IMR-90 (cell line): Measurements from ENCODE around the gene RPTOR. TPM values are rescaled to one million over a fixed set of nuclear protein-coding genes. Genes with fewer than 3 reads are reported as not detected.

Source experiments
- ATAC-seq: fragments of 200-7000 bp; cut with Tn5 transposase; 2 replicates; pipeline ENCODE4 v1.9.1; 2020; ENCODE audit warnings: low read depth, mild to moderate bottlenecking, moderate library complexity
- BruUV-seq: library from RNA; stranded (reverse); fragments of 400-500 nt; replicated peaks from 2 replicates; lab custom pipeline; 2021; lab: Mats Ljungman, UMichigan
- CTCF ChIA-PET: fragments of 300-600 bp; formaldehyde crosslinking; extraction: SDS; loops from one replicate; lab custom pipeline; 2021; ENCODE audit warnings: antibody characterized with exemption; lab: Yijun Ruan, JAX
- POLR2A ChIA-PET: fragments of 300-600 bp; sonication (Branson Sonifier 250); formaldehyde crosslinking; loops from one replicate; lab custom pipeline; 2022; ENCODE audit warnings: antibody characterized with exemption; ENCODE audit not compliant: unreplicated experiment; lab: Charles Lee
- DNase-seq: peaks from one replicate; pipeline ENCODE4 v3.0.0; 2013
- H2AFZ ChIP-seq: replicated peaks from 2 replicates; pipeline ENCODE3; 2013; ENCODE audit warnings: low read length, mild to moderate bottlenecking; ENCODE audit not compliant: poor library complexity
- H2AK5ac ChIP-seq: 2 replicates; pipeline ENCODE4 v1.6.1; 2013; ENCODE audit warnings: low read depth, low read length, inconsistent platforms
- H2AK9ac ChIP-seq: replicated peaks from 2 replicates; pipeline ENCODE3; 2013; ENCODE audit warnings: mild to moderate bottlenecking, low read depth, low read length, moderate library complexity; ENCODE audit not compliant: poor library complexity
- H2BK120ac ChIP-seq: 2 replicates; pipeline ENCODE4 v1.6.1; 2013; ENCODE audit warnings: low read depth, low read length, inconsistent platforms
- H2BK15ac ChIP-seq: 3 replicates; pipeline ENCODE4 v1.6.1; 2013; ENCODE audit warnings: low read depth, low read length, inconsistent platforms
- H2BK20ac ChIP-seq: 2 replicates; pipeline ENCODE4 v1.6.1; 2013; ENCODE audit warnings: low read depth, mild to moderate bottlenecking, inconsistent platforms, low read length, moderate library complexity
- H2BK5ac ChIP-seq: 2 replicates; pipeline ENCODE4 v1.6.1; 2013; ENCODE audit warnings: mild to moderate bottlenecking, low read depth, low read length, inconsistent platforms; ENCODE audit not compliant: poor library complexity, severe bottlenecking
- H3K14ac ChIP-seq: replicated peaks from 2 replicates; pipeline ENCODE4 v1.6.1; 2013; ENCODE audit warnings: low read depth, low read length, inconsistent platforms
- H3K18ac ChIP-seq: 2 replicates; pipeline ENCODE4 v1.6.1; 2013; ENCODE audit warnings: low read depth, low read length, control low read depth
- H3K23ac ChIP-seq: 2 replicates; pipeline ENCODE4 v1.6.1; 2013; ENCODE audit warnings: low read depth, low read length, inconsistent platforms
- H3K27ac ChIP-seq: 2 replicates; pipeline ENCODE4 v1.5.1; 2013; ENCODE audit warnings: mild to moderate bottlenecking, control low read depth, low read length; ENCODE audit not compliant: insufficient read depth
- H3K27me3 ChIP-seq: 2 replicates; pipeline ENCODE4 v1.6.1; 2013; ENCODE audit warnings: low read length; ENCODE audit not compliant: control insufficient read depth, insufficient read depth
- H3K36me3 ChIP-seq: 2 replicates; pipeline ENCODE4 v1.6.1; 2013; ENCODE audit warnings: low read length, mixed read lengths; ENCODE audit not compliant: control insufficient read depth, insufficient read depth
- H3K4ac ChIP-seq: 2 replicates; pipeline ENCODE4 v1.6.1; 2013; ENCODE audit warnings: low read depth, low read length, inconsistent platforms
- H3K4me1 ChIP-seq: 2 replicates; pipeline ENCODE4 v1.6.1; 2013; ENCODE audit warnings: low read length, mixed read lengths; ENCODE audit not compliant: control insufficient read depth, insufficient read depth
- H3K4me2 ChIP-seq: 2 replicates; pipeline ENCODE4 v1.6.1; 2013; ENCODE audit warnings: low read depth, mild to moderate bottlenecking, control low read depth, low read length, moderate library complexity
- H3K4me3 ChIP-seq: 2 replicates; pipeline ENCODE4 v1.5.1; 2013; ENCODE audit warnings: low read depth, mild to moderate bottlenecking, control low read depth, low read length, moderate library complexity; ENCODE audit not compliant: insufficient read depth
- H3K56ac ChIP-seq: 2 replicates; pipeline ENCODE4 v1.6.1; 2013; ENCODE audit warnings: low read length, inconsistent platforms; ENCODE audit not compliant: insufficient read depth; ENCODE audit errors: extremely low read depth
- H3K79me1 ChIP-seq, 2 experiments: 2 replicates each; pipeline ENCODE4 v1.6.1; 2013; ENCODE audit warnings: low read length in 2 of 2, inconsistent platforms in 1 of 2, low read depth in 1 of 2
- H3K9ac ChIP-seq: 2 replicates; pipeline ENCODE4 v1.6.1; 2013; ENCODE audit warnings: low read depth, low read length, control low read depth
- H3K9me1 ChIP-seq: 2 replicates; pipeline ENCODE4 v1.6.1; 2013; ENCODE audit warnings: low read length, inconsistent platforms; ENCODE audit not compliant: insufficient read depth
- H3K9me3 ChIP-seq: 2 replicates; pipeline ENCODE4 v1.6.1; 2013; ENCODE audit warnings: low read length; ENCODE audit not compliant: control insufficient read depth, insufficient read depth
- H4K20me1 ChIP-seq: 2 replicates; pipeline ENCODE4 v1.6.1; 2013; ENCODE audit warnings: low read length, inconsistent platforms; ENCODE audit not compliant: insufficient read depth
- H4K5ac ChIP-seq: 2 replicates; pipeline ENCODE4 v1.6.1; 2013; ENCODE audit warnings: mild to moderate bottlenecking, low read depth, low read length, control low read depth
- H4K8ac ChIP-seq, 2 experiments: 2 replicates each; pipeline ENCODE4 v1.6.1; 2013; ENCODE audit warnings: low read depth in 2 of 2, low read length in 2 of 2, control low read depth in 1 of 2, inconsistent platforms in 1 of 2
- H4K91ac ChIP-seq: 2 replicates; pipeline ENCODE4 v1.6.1; 2013; ENCODE audit warnings: low read depth, low read length, inconsistent platforms; ENCODE audit not compliant: insufficient read depth
- BHLHE40 ChIP-seq: fragments of 150-350 bp; IDR thresholded peaks from 2 replicates; pipeline ENCODE4 v1.6.1; 2016; ENCODE audit warnings: mild to moderate bottlenecking, low read depth, low read length
- CHD1 ChIP-seq: IDR thresholded peaks from 2 replicates; pipeline ENCODE4 v1.6.1; 2012; ENCODE audit warnings: low read depth, low read length, improper control_type of control experiment
- MXI1 ChIP-seq: IDR thresholded peaks from 2 replicates; pipeline ENCODE4 v1.6.1; 2012; ENCODE audit warnings: low read depth, mild to moderate bottlenecking, low read length, moderate library complexity, borderline replicate concordance
- NFE2L2 ChIP-seq: fragments of 150-350 bp; IDR thresholded peaks from 2 replicates; pipeline ENCODE4 v1.6.1; 2016; ENCODE audit warnings: low read depth, mild to moderate bottlenecking, low read length
- RCOR1 ChIP-seq: IDR thresholded peaks from 2 replicates; pipeline ENCODE4 v1.6.1; 2012; ENCODE audit warnings: mild to moderate bottlenecking, low read length, improper control_type of control experiment; ENCODE audit not compliant: insufficient replicate concordance
- SMC3 ChIP-seq: fragments of 150-350 bp; IDR thresholded peaks from 2 replicates; pipeline ENCODE4 v1.6.1; 2016; ENCODE audit warnings: low read depth, mild to moderate bottlenecking, antibody characterized with exemption, low read length, moderate library complexity
- WGBS, 2 experiments: methylation state at CpG; one replicate each; pipeline versions ENCODE4 v1.1.5 to v1.1.7; 2013; ENCODE audit warnings: missing lambda C conversion rate in 2 of 2; ENCODE audit not compliant: insufficient read length in 1 of 2; ENCODE audit errors: extremely low coverage in 2 of 2; 5-methylcytosine and 5-hydroxymethylcytosine counted together
- dilution Hi-C: fragments of 300-500 bp; cut with HindIII; formaldehyde crosslinking; loops from one replicate; pipeline ENCODE4 v1.14.3; 2018; ENCODE audit warnings: low sequenced_read_pairs; ENCODE audit not compliant: unreplicated experiment
- in situ Hi-C: fragments of 300-500 bp; cut with MboI; formaldehyde crosslinking; loops from 3 replicates; pipeline ENCODE4 v1.14.3; 2019; ENCODE audit warnings: low sequenced_read_pairs, inconsistent platforms, mixed read lengths
- intact Hi-C: fragments of 100-400 bp; cut with micrococcal nuclease; formaldehyde crosslinking; loops from 2 replicates; pipeline ENCODE4 v1.10.0; 2022
- polyA plus RNA-seq, 3 experiments: library from polyadenylated mRNA; depleted of rRNA; stranded (reverse); fragments of >200 nt; gene quantifications; 2 replicates each; pipeline ENCODE4 v1.2.3, GENCODE V29; 2012; ENCODE audit warnings: low replicate concordance in 1 of 3
- total RNA-seq: library from RNA; depleted of rRNA; stranded (reverse); fragments of >200 nt; gene quantifications from 2 replicates; pipeline ENCODE4 v1.2.3, GENCODE V29; 2012

Gene RPTOR
- total and polyA plus RNA-seq, 2 of the 4 experiments (the other 2 are of a cell fraction): 10.8 to 14.7 TPM

DNA sequence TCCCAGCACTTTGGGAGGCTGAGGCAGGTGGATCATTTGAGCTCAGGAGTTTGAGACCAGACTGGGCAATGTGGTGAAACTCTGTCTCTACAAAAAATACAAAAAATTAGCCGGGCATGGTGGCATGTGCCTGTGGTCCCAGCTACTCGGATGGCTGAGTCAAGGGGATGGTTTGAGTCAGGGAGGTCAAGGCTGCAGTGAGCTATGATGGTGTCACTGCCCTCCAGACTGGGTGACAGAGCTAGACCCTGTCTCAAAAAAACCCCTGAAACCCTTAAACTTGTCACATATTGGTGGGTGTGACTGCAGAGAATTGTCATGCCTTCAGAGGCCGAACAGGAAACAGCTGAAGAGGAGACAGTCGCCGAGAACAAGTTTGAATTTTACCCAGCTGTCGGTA, 13.4 kb downstream of the RPTOR start:
- dilution Hi-C loops (no loop called here), in situ Hi-C loops (no loop called here), intact Hi-C loops (no loop called here)
- no peak overlapping the region for H3K18ac ChIP-seq
- H2AFZ ChIP-seq: no peak overlapping the region
- H3K27ac ChIP-seq: no peak overlapping the region
- no peak overlapping the region for H3K4me3 ChIP-seq
- no peak overlapping the region for H3K23ac ChIP-seq
- POLR2A ChIA-PET: no interaction called here
- no peak overlapping the region; the same call in 1 of the 2 replicates for H3K14ac ChIP-seq
- TF ChIP-seq CHD1 (no peak), BHLHE40 (no peak), NFE2L2 (no peak), MXI1 (no peak), SMC3 (no peak), RCOR1 (no peak)
- no peak overlapping the region for H2BK15ac ChIP-seq
- no peak overlapping the region for H2BK20ac ChIP-seq
- no peak overlapping the region for H3K4me2 ChIP-seq
- peak overlapping the region; percentile 11; the same call in 1 of the 2 replicates for H3K4ac ChIP-seq
- H3K9me1 ChIP-seq: peaks cover 47% of the 10 kb centered on the region
- no peaks in the 10 kb centered on the region for H3K27me3 ChIP-seq
- H3K36me3 ChIP-seq: no peaks in the 10 kb centered on the region
- H2BK120ac ChIP-seq: no peak overlapping the region
- CTCF ChIA-PET: no interaction called here
- H4K8ac ChIP-seq: no peak overlapping the region
- no peak overlapping the region for H2AK5ac ChIP-seq
- WGBS, 2 experiments: no CpG with 5 or more reads among the region's 6 CpGs
- H2AK9ac ChIP-seq: no peak overlapping the region
- no peak overlapping the region for H3K9ac ChIP-seq
- no TSS peak for BruUV-seq
- no peaks in the 10 kb centered on the region for H3K9me3 ChIP-seq
- H4K91ac ChIP-seq: no peak overlapping the region
- H2BK5ac ChIP-seq: no peak overlapping the region
- H3K56ac ChIP-seq: no peak overlapping the region
- no peak overlapping the region for H4K5ac ChIP-seq
- H3K4me1 ChIP-seq: peaks cover 15% of the 10 kb centered on the region
- peaks cover 27% of the 10 kb centered on the region for H4K20me1 ChIP-seq
- peaks cover 25 to 78% of the 10 kb centered on the region in 2 experiments for H3K79me1 ChIP-seq
- DNase-seq (no peak), ATAC-seq (no peak)
